K562 (cell line): ENCODE measurements around the gene ARL2. TPM values are rescaled to one million over a fixed set of nuclear protein-coding genes. Genes with fewer than 3 reads are reported as not detected.

Experiments
- BHLHE40 ChIP-seq: IDR thresholded peaks from 2 replicates; pipeline ENCODE4 v1.6.1; 2011; ENCODE audit warnings: low read length, improper control_type of control experiment
- FOXM1 ChIP-seq, 2 experiments: fragments of 450-650 bp in 1 of 2; sonication (generic) in 1 of 2; formaldehyde crosslinking in 1 of 2; IDR thresholded peaks; 2 replicates each; pipeline versions ENCODE4 v1.6.1 to v1.9.0; 2017 to 2022; ENCODE audit warnings: low read depth in 2 of 2, mild to moderate bottlenecking in 2 of 2, missing genetic modification reagents in 1 of 2, moderate library complexity in 1 of 2
- FOXP1 ChIP-seq: sonication (generic); formaldehyde crosslinking; IDR thresholded peaks from 2 replicates; pipeline ENCODE4 v1.8.0; 2022; ENCODE audit warnings: mild to moderate bottlenecking, missing genetic modification reagents
- HMG20A ChIP-seq: fragments of 450-650 bp; formaldehyde crosslinking; conservative IDR thresholded peaks from 2 replicates; pipeline ENCODE4 v1.4.0; 2020; ENCODE audit warnings: mild to moderate bottlenecking, mixed read lengths
- MAZ ChIP-seq, 2 experiments: fragments of 450-650 bp in 1 of 2; sonication (generic) in 1 of 2; formaldehyde crosslinking; IDR thresholded peaks in 1 of 2; conservative IDR thresholded peaks in 1 of 2; 2 replicates each; pipeline versions ENCODE4 v1.4.0 to v1.5.0; 2020; ENCODE audit warnings: mild to moderate bottlenecking in 1 of 2, missing genetic modification reagents in 1 of 2
- MED1 ChIP-seq: sonication (generic); formaldehyde crosslinking; IDR thresholded peaks from 2 replicates; pipeline ENCODE4 v1.8.1; 2023; ENCODE audit warnings: missing genetic modification reagents, borderline replicate concordance
- U2AF1 ChIP-seq: fragments of 200-400 bp; formaldehyde crosslinking; optimal IDR thresholded peaks from 2 replicates; pipeline ENCODE3; 2017; ENCODE audit warnings: mild to moderate bottlenecking, low read depth, low read length, moderate library complexity
- polyA plus RNA-seq, 8 experiments: library from polyadenylated mRNA; depleted of rRNA in 4 of 8; stranded (reverse) in 5 of 8; unstranded in 3 of 8; fragments of >200 nt; fragmentation: Nextera tagmentation in 2 of 8; fragmentation: Illumina TruSeq in 1 of 8; extraction: Ambion mirVana in 2 of 8; extraction: Trizol in 1 of 8; gene quantifications; 2 replicates each; pipeline versions ENCODE4 v1.2.1 to v1.2.3, GENCODE V29; 2011 to 2014; ENCODE audit warnings: inconsistent platforms in 1 of 8, missing spikeins in 1 of 8
- total RNA-seq, 7 experiments: library from RNA; depleted of rRNA in 6 of 7; stranded (reverse); fragments of >200 nt in 6 of 7; fragmentation: Illumina TruSeq in 2 of 7; extraction: Trizol in 2 of 7; gene quantifications; 2 replicates each; pipeline versions ENCODE4 v1.2.1 to v1.2.3, GENCODE V29; 2011 to 2021; ENCODE audit warnings: low replicate concordance in 1 of 7
- TF ChIP-seq, protein P1 (sequence below): fragments of 450-650 bp; formaldehyde crosslinking; IDR thresholded peaks from 2 replicates; pipeline ENCODE4 v1.4.0; 2020; ENCODE audit warnings: mild to moderate bottlenecking, mixed read lengths
- TF ChIP-seq, protein P2 (sequence below): sonication (generic); formaldehyde crosslinking; IDR thresholded peaks from 2 replicates; pipeline ENCODE4 v1.8.0; 2022; ENCODE audit warnings: missing genetic modification reagents, mild to moderate bottlenecking, moderate library complexity, borderline replicate concordance
- TF ChIP-seq, protein P3 (sequence below): fragments of 450-650 bp; IDR thresholded peaks from 2 replicates; pipeline ENCODE4 v1.6.1; 2014; ENCODE audit warnings: low read depth, mild to moderate bottlenecking, moderate library complexity, borderline replicate concordance
- TF ChIP-seq, protein P4 (sequence below): sonication (generic); formaldehyde crosslinking; IDR thresholded peaks from 2 replicates; pipeline ENCODE4 v1.8.1; 2023; ENCODE audit warnings: mild to moderate bottlenecking, missing genetic modification reagents
- TF ChIP-seq, protein P5 (sequence below): fragments of 450-650 bp; IDR thresholded peaks from 2 replicates; pipeline ENCODE4 v1.6.1; 2016; ENCODE audit warnings: antibody characterized with exemption
- TF ChIP-seq, protein P6 (sequence below), 3 experiments: fragments of 200-800 bp in 1 of 3; fragments of 250-450 bp in 1 of 3; fragments of 450-650 bp in 1 of 3; sonication (Bioruptor Pico) in 1 of 3; sonication (Bioruptor generic) in 1 of 3; formaldehyde crosslinking in 1 of 3; IDR thresholded peaks; 2 replicates each; pipeline versions ENCODE4 v1.6.1 to v1.8.0; 2016 to 2022; ENCODE audit warnings: mild to moderate bottlenecking in 2 of 3, missing genetic modification characterization in 2 of 3, missing compliant biosample characterization in 1 of 3, moderate library complexity in 1 of 3

Gene ARL2
- total and polyA plus RNA-seq, 9 of the 15 experiments (the other 6 are each of a cell fraction or from before 2014, with no cell fraction given) = 5.7 to 154 (median 92.2) TPM

DNA sequence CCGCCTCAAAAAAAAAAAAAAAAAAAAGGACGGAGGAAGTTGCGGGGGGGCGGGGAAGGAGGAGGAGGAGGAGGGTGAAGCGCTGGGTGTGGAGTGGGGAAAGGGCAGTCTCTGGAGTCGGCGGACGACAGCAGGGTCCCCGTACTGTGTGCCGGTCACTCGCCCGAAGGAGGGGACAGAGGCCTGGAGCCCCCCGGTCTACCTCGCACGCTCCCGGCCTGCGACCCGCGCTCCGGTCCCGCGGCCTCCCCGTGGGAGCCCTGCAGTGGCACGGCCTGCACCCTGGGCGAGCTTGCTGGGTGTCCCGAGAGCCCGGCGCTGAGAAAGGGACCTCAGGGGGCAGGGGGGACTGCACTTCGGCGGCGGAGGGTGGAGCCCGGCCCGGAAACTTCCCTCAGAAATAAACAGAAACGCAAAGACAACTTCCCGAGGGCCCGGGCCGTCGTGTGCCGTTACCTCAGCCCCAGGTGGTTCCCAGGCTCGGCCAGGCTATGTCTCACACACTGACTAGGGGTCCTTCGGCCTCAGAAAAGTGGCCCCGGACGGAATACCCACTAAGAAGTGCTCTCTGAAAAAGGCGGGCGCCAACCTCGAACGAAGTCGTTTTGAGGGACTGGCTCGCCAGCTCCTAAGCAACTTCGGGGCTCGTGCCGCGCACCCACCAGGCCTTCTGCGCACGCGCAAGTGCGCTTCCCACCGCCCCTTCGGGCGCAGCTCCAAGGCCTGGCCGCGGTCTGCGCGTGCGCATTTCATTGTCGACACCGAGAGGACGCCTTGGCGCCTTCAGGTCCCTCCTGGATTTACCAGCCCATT lies 42.3 kb upstream of the ARL2 start, which contains the start of gene MAJIN (continued):
- TF ChIP-seq, protein P1, sequence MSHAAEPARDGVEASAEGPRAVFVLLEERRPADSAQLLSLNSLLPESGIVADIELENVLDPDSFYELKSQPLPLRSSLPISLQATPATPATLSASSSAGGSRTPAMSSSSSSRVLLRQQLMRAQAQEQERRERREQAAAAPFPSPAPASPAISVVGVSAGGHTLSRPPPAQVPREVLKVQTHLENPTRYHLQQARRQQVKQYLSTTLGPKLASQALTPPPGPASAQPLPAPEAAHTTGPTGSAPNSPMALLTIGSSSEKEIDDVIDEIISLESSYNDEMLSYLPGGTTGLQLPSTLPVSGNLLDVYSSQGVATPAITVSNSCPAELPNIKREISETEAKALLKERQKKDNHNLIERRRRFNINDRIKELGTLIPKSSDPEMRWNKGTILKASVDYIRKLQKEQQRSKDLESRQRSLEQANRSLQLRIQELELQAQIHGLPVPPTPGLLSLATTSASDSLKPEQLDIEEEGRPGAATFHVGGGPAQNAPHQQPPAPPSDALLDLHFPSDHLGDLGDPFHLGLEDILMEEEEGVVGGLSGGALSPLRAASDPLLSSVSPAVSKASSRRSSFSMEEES (CRISPR knock-in tag) = no peak
- 0 out of 2 replicates have a peak, but pooled peaks have one; percentile 66 for TF ChIP-seq FOXP1
- no peak for TF ChIP-seq MED1 (CRISPR knock-in tag)
- TF ChIP-seq MAZ (CRISPR knock-in tag; conservative IDR thresholded peaks at IDR 0.05 in 1 of 2, IDR thresholded peaks at IDR 0.05 in 1 of 2) = no peak
- TF ChIP-seq, protein P2, sequence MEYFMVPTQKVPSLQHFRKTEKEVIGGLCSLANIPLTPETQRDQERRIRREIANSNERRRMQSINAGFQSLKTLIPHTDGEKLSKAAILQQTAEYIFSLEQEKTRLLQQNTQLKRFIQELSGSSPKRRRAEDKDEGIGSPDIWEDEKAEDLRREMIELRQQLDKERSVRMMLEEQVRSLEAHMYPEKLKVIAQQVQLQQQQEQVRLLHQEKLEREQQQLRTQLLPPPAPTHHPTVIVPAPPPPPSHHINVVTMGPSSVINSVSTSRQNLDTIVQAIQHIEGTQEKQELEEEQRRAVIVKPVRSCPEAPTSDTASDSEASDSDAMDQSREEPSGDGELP (CRISPR knock-in tag) = peak; percentile 62
- TF ChIP-seq, protein P3, sequence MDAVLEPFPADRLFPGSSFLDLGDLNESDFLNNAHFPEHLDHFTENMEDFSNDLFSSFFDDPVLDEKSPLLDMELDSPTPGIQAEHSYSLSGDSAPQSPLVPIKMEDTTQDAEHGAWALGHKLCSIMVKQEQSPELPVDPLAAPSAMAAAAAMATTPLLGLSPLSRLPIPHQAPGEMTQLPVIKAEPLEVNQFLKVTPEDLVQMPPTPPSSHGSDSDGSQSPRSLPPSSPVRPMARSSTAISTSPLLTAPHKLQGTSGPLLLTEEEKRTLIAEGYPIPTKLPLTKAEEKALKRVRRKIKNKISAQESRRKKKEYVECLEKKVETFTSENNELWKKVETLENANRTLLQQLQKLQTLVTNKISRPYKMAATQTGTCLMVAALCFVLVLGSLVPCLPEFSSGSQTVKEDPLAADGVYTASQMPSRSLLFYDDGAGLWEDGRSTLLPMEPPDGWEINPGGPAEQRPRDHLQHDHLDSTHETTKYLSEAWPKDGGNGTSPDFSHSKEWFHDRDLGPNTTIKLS = peak; percentile 72; the same call in 1 of the 2 replicates
- TF ChIP-seq FOXM1 (IDR thresholded peaks at IDR 0.05; ENCODE audit: low read depth) = no peak
- TF ChIP-seq FOXM1 (CRISPR knock-in tag; IDR thresholded peaks at IDR 0.05; ENCODE audit: low read depth) = peak; percentile 51; the same call in 1 of the 2 replicates
- no peak for TF ChIP-seq HMG20A (CRISPR knock-in tag)
- TF ChIP-seq, protein P4, sequence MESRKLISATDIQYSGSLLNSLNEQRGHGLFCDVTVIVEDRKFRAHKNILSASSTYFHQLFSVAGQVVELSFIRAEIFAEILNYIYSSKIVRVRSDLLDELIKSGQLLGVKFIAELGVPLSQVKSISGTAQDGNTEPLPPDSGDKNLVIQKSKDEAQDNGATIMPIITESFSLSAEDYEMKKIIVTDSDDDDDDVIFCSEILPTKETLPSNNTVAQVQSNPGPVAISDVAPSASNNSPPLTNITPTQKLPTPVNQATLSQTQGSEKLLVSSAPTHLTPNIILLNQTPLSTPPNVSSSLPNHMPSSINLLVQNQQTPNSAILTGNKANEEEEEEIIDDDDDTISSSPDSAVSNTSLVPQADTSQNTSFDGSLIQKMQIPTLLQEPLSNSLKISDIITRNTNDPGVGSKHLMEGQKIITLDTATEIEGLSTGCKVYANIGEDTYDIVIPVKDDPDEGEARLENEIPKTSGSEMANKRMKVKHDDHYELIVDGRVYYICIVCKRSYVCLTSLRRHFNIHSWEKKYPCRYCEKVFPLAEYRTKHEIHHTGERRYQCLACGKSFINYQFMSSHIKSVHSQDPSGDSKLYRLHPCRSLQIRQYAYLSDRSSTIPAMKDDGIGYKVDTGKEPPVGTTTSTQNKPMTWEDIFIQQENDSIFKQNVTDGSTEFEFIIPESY (CRISPR knock-in tag) = peak; percentile 68; the same call in 1 of the 2 replicates
- TF ChIP-seq, protein P5, sequence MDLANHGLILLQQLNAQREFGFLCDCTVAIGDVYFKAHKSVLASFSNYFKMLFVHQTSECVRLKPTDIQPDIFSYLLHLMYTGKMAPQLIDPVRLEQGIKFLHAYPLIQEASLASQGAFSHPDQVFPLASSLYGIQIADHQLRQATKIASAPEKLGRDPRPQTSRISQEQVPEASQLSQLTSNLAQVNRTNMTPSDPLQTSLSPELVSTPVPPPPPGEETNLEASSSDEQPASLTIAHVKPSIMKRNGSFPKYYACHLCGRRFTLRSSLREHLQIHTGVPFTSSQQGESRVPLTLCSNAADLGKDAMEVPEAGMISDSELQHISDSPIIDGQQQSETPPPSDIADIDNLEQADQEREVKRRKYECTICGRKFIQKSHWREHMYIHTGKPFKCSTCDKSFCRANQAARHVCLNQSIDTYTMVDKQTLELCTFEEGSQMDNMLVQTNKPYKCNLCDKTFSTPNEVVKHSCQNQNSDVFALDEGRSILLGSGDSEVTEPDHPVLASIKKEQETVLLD = peak; percentile 94
- TF ChIP-seq BHLHE40 = peak; percentile 78
- TF ChIP-seq, protein P6, sequence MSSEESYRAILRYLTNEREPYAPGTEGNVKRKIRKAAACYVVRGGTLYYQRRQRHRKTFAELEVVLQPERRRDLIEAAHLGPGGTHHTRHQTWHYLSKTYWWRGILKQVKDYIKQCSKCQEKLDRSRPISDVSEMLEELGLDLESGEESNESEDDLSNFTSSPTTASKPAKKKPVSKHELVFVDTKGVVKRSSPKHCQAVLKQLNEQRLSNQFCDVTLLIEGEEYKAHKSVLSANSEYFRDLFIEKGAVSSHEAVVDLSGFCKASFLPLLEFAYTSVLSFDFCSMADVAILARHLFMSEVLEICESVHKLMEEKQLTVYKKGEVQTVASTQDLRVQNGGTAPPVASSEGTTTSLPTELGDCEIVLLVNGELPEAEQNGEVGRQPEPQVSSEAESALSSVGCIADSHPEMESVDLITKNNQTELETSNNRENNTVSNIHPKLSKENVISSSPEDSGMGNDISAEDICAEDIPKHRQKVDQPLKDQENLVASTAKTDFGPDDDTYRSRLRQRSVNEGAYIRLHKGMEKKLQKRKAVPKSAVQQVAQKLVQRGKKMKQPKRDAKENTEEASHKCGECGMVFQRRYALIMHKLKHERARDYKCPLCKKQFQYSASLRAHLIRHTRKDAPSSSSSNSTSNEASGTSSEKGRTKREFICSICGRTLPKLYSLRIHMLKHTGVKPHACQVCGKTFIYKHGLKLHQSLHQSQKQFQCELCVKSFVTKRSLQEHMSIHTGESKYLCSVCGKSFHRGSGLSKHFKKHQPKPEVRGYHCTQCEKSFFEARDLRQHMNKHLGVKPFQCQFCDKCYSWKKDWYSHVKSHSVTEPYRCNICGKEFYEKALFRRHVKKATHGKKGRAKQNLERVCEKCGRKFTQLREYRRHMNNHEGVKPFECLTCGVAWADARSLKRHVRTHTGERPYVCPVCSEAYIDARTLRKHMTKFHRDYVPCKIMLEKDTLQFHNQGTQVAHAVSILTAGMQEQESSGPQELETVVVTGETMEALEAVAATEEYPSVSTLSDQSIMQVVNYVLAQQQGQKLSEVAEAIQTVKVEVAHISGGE (CRISPR knock-in tag; IDR thresholded peaks at IDR 0.05) = no peak
- no peak for TF ChIP-seq U2AF1
